GM12891 (cell line): ENCODE data around the gene CLEC9A. TPM values are rescaled to one million over a fixed set of nuclear protein-coding genes. Genes with fewer than 3 reads are reported as not detected.

Experiments
- DNase-seq: peaks from one replicate; pipeline ENCODE4 v3.0.0; 2011; ENCODE audit warnings: low spot score; ENCODE audit not compliant: insufficient read length
- FAIRE-seq: peaks from 2 replicates; lab custom pipeline; 2011; peaks lifted over from hg19 to GRCh38; lab: Jason Lieb, UNC
- PAX5 ChIP-seq: IDR thresholded peaks from 2 replicates; pipeline ENCODE4 v1.6.1; 2011; ENCODE audit warnings: low read length, moderate library complexity, mild to moderate bottlenecking; ENCODE audit not compliant: insufficient read depth, severe bottlenecking
- POLR2A ChIP-seq: IDR thresholded peaks from 2 replicates; pipeline ENCODE4 v1.6.1; 2011; ENCODE audit warnings: low read depth, low read length, control low read depth
- POLR2AphosphoS5 ChIP-seq: IDR thresholded peaks from 2 replicates; pipeline ENCODE4 v1.6.1; 2011; ENCODE audit warnings: low read depth, low read length, control low read depth
- POU2F2 ChIP-seq: IDR thresholded peaks from 2 replicates; pipeline ENCODE4 v1.6.1; 2011; ENCODE audit warnings: low read depth, mild to moderate bottlenecking, control low read depth, low read length, moderate library complexity
- SPI1 ChIP-seq: IDR thresholded peaks from 2 replicates; pipeline ENCODE4 v1.6.1; 2011; ENCODE audit warnings: low read depth, low read length, control low read depth
- TAF1 ChIP-seq: IDR thresholded peaks from 2 replicates; pipeline ENCODE4 v1.6.1; 2011; ENCODE audit warnings: low read depth, low read length, control low read depth
- polyA plus RNA-seq: library from polyadenylated mRNA; unstranded; fragments of >200 nt; gene quantifications from one replicate; pipeline ENCODE4 v1.2.1, GENCODE V29; 2012; ENCODE audit warnings: low read depth, missing spikeins, inconsistent platforms; ENCODE audit not compliant: missing spikeins

The CLEC9A gene
- not detected for polyA plus RNA-seq

GRCh38 chr12:10030446-10030845 is at the start of gene CLEC9A:
TSS of gene CLEC9A (plus strand) at chr12:10030682. CDS start at chr12:10052688, 22,006 bp downstream.
- DNase-seq (no peak), FAIRE-seq (no peak)
- no peak for TF ChIP-seq PAX5
- TF ChIP-seq POU2F2 = no peak
- TF ChIP-seq TAF1 = no peak

- no peak for DNase-seq
- FAIRE-seq = no peak
- TF ChIP-seq POU2F2 = no peak
- TF ChIP-seq SPI1 = no peak
- no peak for TF ChIP-seq POLR2A
- no peak for TF ChIP-seq POLR2AphosphoS5
- no peak for TF ChIP-seq TAF1
- no peak for TF ChIP-seq PAX5
Measured at GRCh38 chr12:9991876-9992275, 38.6 kb upstream of the CLEC9A start.

- TF ChIP-seq POLR2A (no peak), POLR2AphosphoS5 (no peak), TAF1 (no peak), PAX5 (no peak), POU2F2 (no peak), SPI1 (no peak)
- FAIRE-seq = no peak
- no peak for DNase-seq
Measured at GRCh38 chr12:9992296-9992695, 38.2 kb upstream of the CLEC9A start.

- FAIRE-seq (no peak), DNase-seq (no peak)
Measured at GRCh38 chr12:9999016-9999415, 31.5 kb upstream of the CLEC9A start, which contains the start of gene CLEC1B. TSS of gene CLEC1B (minus strand) at chr12:9999121. CDS start at chr12:9999100, 21 bp downstream.

GRCh38 chr12:10001171-10001776 is 29.2 kb upstream of the CLEC9A start:
- TF ChIP-seq TAF1 = no peak
- TF ChIP-seq POLR2AphosphoS5 = no peak
- no peak for TF ChIP-seq POU2F2
- no peak for TF ChIP-seq POLR2A
- TF ChIP-seq SPI1 = no peak
- no peak for TF ChIP-seq PAX5
- no peak for DNase-seq
- no peak for FAIRE-seq

More at GRCh38 chr12:9999016-9999415, 31.5 kb upstream of the CLEC9A start, which contains the start of gene CLEC1B:
- TF ChIP-seq POLR2A (no peak), POLR2AphosphoS5 (no peak), POU2F2 (no peak), SPI1 (no peak), TAF1 (no peak), PAX5 (no peak)

GRCh38 chr12:10012630-10013330 is 17.7 kb upstream of the CLEC9A start:
- FAIRE-seq = no peak

GRCh38 chr12:10015450-10015849 is 15.0 kb upstream of the CLEC9A start:
- FAIRE-seq (no peak), DNase-seq (no peak)
- TF ChIP-seq POU2F2 = no peak
- no peak for TF ChIP-seq POLR2AphosphoS5
- TF ChIP-seq SPI1 = no peak
- no peak for TF ChIP-seq POLR2A
- no peak for TF ChIP-seq PAX5
- TF ChIP-seq TAF1 = no peak

More at GRCh38 chr12:10012630-10013330, 17.7 kb upstream of the CLEC9A start:
- DNase-seq = no peak
- TF ChIP-seq PAX5 = no peak
- no peak for TF ChIP-seq SPI1
- TF ChIP-seq TAF1 = no peak
- TF ChIP-seq POLR2AphosphoS5 = no peak
- no peak for TF ChIP-seq POU2F2

GRCh38 chr12:10016881-10017280 is 13.6 kb upstream of the CLEC9A start:
- no peak for DNase-seq
- no peak for TF ChIP-seq SPI1
- no peak for TF ChIP-seq POLR2A
- no peak for TF ChIP-seq PAX5
- TF ChIP-seq TAF1 = no peak
- TF ChIP-seq POU2F2 = no peak
- TF ChIP-seq POLR2AphosphoS5 = no peak

GRCh38 chr12:10018386-10018785 is 12.1 kb upstream of the CLEC9A start:
- FAIRE-seq = no peak
- DNase-seq = no peak
- no peak for TF ChIP-seq PAX5
- TF ChIP-seq POLR2AphosphoS5 = no peak
- no peak for TF ChIP-seq TAF1
- TF ChIP-seq POU2F2 = no peak
- no peak for TF ChIP-seq SPI1
- TF ChIP-seq POLR2A = no peak

More at GRCh38 chr12:10016881-10017280, 13.6 kb upstream of the CLEC9A start:
- FAIRE-seq = no peak

- DNase-seq = no peak
- TF ChIP-seq SPI1 = no peak
- TF ChIP-seq POLR2AphosphoS5 = no peak
- no peak for TF ChIP-seq POLR2A
- TF ChIP-seq POU2F2 = no peak
- TF ChIP-seq PAX5 = no peak
- TF ChIP-seq TAF1 = no peak
- FAIRE-seq = no peak
Measured at GRCh38 chr12:10021342-10021741, 9.1 kb upstream of the CLEC9A start.
